Measurements from ENCODE around the gene C9orf72.

GRCh38 chr9:27518006-27518405 lies 55.3 kb downstream of the C9orf72 start:
- no peak for TF ChIP-seq RAD21 (conservative IDR thresholded peaks at IDR 0.05 in 1 of 2, IDR thresholded peaks at IDR 0.05 in 1 of 2)
- no peak for TF ChIP-seq REST (IDR thresholded peaks at IDR 0.05)
- TF ChIP-seq MAFK (IDR thresholded peaks at IDR 0.05; ENCODE audit: partially characterized antibody): no peak
- TF ChIP-seq MYC (IDR thresholded peaks at IDR 0.05; ENCODE audit: borderline replicate concordance, low read length): no peak
- TF ChIP-seq EP300 (IDR thresholded peaks at IDR 0.05): no peak
- TF ChIP-seq ZFP36 (IDR thresholded peaks at IDR 0.05; ENCODE audit: borderline replicate concordance, partially characterized antibody): no peak
- no peak for TF ChIP-seq HOXB13 (CRISPR knock-in tag; IDR thresholded peaks at IDR 0.05; ENCODE audit: low read depth)
- TF ChIP-seq SREBF2 (IDR thresholded peaks at IDR 0.05): no peak
- no peak for TF ChIP-seq CTCF (IDR thresholded peaks at IDR 0.05)
- TF ChIP-seq CEBPB (IDR thresholded peaks at IDR 0.05): no peak

Measured in A549 (cell line).